NCI-H226 (cell line): Measurements from ENCODE around the gene ITGB4.

Source experiments
- DNase-seq: peaks from one replicate; pipeline ENCODE4 v3.0.0-alpha.2; 2015

The ITGB4 gene

DNA sequence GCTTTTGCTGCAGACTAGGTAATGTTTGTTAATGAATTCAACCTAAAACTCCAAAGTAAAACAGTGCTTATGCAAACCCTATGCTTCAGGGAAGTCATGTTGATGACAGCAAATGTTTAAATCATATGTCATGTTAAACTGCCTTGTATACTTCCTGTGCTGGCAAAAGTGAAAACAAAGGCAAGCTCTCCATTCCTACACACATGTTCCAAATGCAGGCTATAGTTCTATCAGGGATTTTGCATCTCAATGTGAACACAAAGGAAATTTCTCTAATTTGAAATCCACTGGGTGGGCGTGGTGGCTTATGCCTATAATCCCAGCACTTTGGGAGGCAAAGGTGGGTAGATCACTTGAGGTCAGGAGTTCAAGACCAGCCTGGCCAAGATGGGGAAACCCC is 82.6 kb downstream of the ITGB4 start:
- no peak for DNase-seq

- no peak for DNase-seq
These were observed 85.7 kb downstream of the ITGB4 start for GRCh38 chr17:75806822-75807500.
